H9 (cell line): Measurements from ENCODE around the gene RPS10. TPM values are rescaled to one million over a fixed set of nuclear protein-coding genes. Genes with fewer than 3 reads are reported as not detected.

Experiments
- DNase-seq: peaks from one replicate; pipeline ENCODE4 v3.0.0-alpha.2; 2017
- H2AFZ ChIP-seq: one replicate; pipeline ENCODE4 v1.6.1; 2013; ENCODE audit warnings: mild to moderate bottlenecking, low read length, control low read depth, moderate library complexity
- H2AK5ac ChIP-seq: 2 replicates; pipeline ENCODE4 v1.6.1; 2013; ENCODE audit warnings: low read length, control low read depth, mixed read lengths; ENCODE audit not compliant: insufficient read length
- H2BK120ac ChIP-seq: one replicate; pipeline ENCODE4 v1.6.1; 2013; ENCODE audit warnings: low read depth, mild to moderate bottlenecking, low read length, control low read depth, inconsistent platforms; ENCODE audit not compliant: poor library complexity, severe bottlenecking
- H2BK12ac ChIP-seq: 2 replicates; pipeline ENCODE4 v1.6.1; 2013; ENCODE audit warnings: low read length, control low read depth, mixed read lengths, low read depth; ENCODE audit not compliant: insufficient read length
- H2BK15ac ChIP-seq: 2 replicates; pipeline ENCODE4 v1.6.1; 2013; ENCODE audit warnings: low read depth, low read length, control low read depth
- H2BK20ac ChIP-seq: one replicate; pipeline ENCODE4 v1.6.1; 2013; ENCODE audit warnings: low read depth, mild to moderate bottlenecking, low read length, control low read depth, inconsistent platforms; ENCODE audit not compliant: poor library complexity, severe bottlenecking
- H2BK5ac ChIP-seq: 2 replicates; pipeline ENCODE4 v1.6.1; 2013; ENCODE audit warnings: low read length, control low read depth, mixed read lengths; ENCODE audit not compliant: insufficient read length
- H3K14ac ChIP-seq: 2 replicates; pipeline ENCODE4 v1.6.1; 2013; ENCODE audit warnings: low read length, control low read depth; ENCODE audit not compliant: insufficient read depth
- H3K18ac ChIP-seq: 2 replicates; pipeline ENCODE4 v1.6.1; 2013; ENCODE audit warnings: low read depth, mild to moderate bottlenecking, mixed read lengths, low read length, control low read depth; ENCODE audit not compliant: insufficient read length
- H3K23ac ChIP-seq: 2 replicates; pipeline ENCODE4 v1.6.1; 2013; ENCODE audit warnings: low read length, control low read depth, mixed read lengths, low read depth; ENCODE audit not compliant: insufficient read length
- H3K23me2 ChIP-seq: 2 replicates; pipeline ENCODE4 v1.6.1; 2013; ENCODE audit warnings: low read depth, mild to moderate bottlenecking, mixed read lengths, low read length, control low read depth; ENCODE audit not compliant: insufficient read length, poor library complexity, severe bottlenecking
- H3K27ac ChIP-seq: 2 replicates; pipeline ENCODE4 v1.5.1; 2013; ENCODE audit warnings: low read length, control low read depth, mixed read lengths, low read depth; ENCODE audit not compliant: insufficient read length
- H3K27me3 ChIP-seq: 2 replicates; pipeline ENCODE4 v1.6.1; 2013; ENCODE audit warnings: low read length, control low read depth, inconsistent platforms; ENCODE audit not compliant: insufficient read depth
- H3K4ac ChIP-seq: 2 replicates; pipeline ENCODE4 v1.6.1; 2013; ENCODE audit warnings: low read depth, mild to moderate bottlenecking, control low read depth, inconsistent platforms, low read length, moderate library complexity
- H3K4me1 ChIP-seq: 2 replicates; pipeline ENCODE4 v1.6.1; 2013; ENCODE audit warnings: low read length, control low read depth, inconsistent platforms; ENCODE audit not compliant: insufficient read depth
- H3K4me2 ChIP-seq: 2 replicates; pipeline ENCODE4 v1.6.1; 2013; ENCODE audit warnings: low read length, control low read depth, mixed read lengths; ENCODE audit not compliant: insufficient read length, insufficient read depth
- H3K56ac ChIP-seq: 2 replicates; pipeline ENCODE4 v1.6.1; 2013; ENCODE audit warnings: low read depth, mild to moderate bottlenecking, mixed read lengths, low read length, control low read depth; ENCODE audit not compliant: insufficient read length
- H3K79me1 ChIP-seq: 2 replicates; pipeline ENCODE4 v1.6.1; 2013; ENCODE audit warnings: low read depth, mild to moderate bottlenecking, moderate library complexity, low read length, control low read depth, inconsistent platforms; ENCODE audit not compliant: insufficient read depth, poor library complexity, severe bottlenecking
- H3K79me2 ChIP-seq: 2 replicates; pipeline ENCODE4 v1.6.1; 2013; ENCODE audit warnings: low read length, control low read depth, inconsistent platforms; ENCODE audit not compliant: insufficient read depth
- H3K9ac ChIP-seq: 2 replicates; pipeline ENCODE4 v1.6.1; 2013; ENCODE audit warnings: low read length, control low read depth, mixed read lengths; ENCODE audit not compliant: insufficient read length; ENCODE audit errors: extremely low read depth
- H3K9me3 ChIP-seq: one replicate; pipeline ENCODE4 v1.6.1; 2013; ENCODE audit warnings: low read depth, low read length, inconsistent platforms; ENCODE audit not compliant: control insufficient read depth
- H3T11ph ChIP-seq: one replicate; pipeline ENCODE4 v1.6.1; 2013; ENCODE audit warnings: mild to moderate bottlenecking, low read length, control low read depth, inconsistent platforms
- H4K20me1 ChIP-seq: one replicate; pipeline ENCODE4 v1.6.1; 2013; ENCODE audit not compliant: control insufficient read depth, insufficient read length, insufficient read depth
- H4K5ac ChIP-seq: 2 replicates; pipeline ENCODE4 v1.6.1; 2013; ENCODE audit warnings: low read depth, mild to moderate bottlenecking, mixed read lengths, low read length, control low read depth; ENCODE audit not compliant: insufficient read length
- H4K8ac ChIP-seq: replicated peaks from 2 replicates; pipeline ENCODE4 v1.6.1; 2013; ENCODE audit warnings: low read length, control low read depth, mixed read lengths, low read depth; ENCODE audit not compliant: insufficient read length
- H4K91ac ChIP-seq: 2 replicates; pipeline ENCODE4 v1.6.1; 2013; ENCODE audit warnings: low read depth, mild to moderate bottlenecking, moderate library complexity, mixed read lengths, low read length, control low read depth; ENCODE audit not compliant: insufficient read length
- H3K27ac Mint-ChIP-seq, 3 experiments: 2 replicates in 2 of 3; 3 replicates in 1 of 3; pipeline ENCODE4 v1.8.0; 2020 to 2021; ENCODE audit warnings: mixed read lengths in 3 of 3, mild to moderate bottlenecking in 1 of 3, moderate library complexity in 1 of 3
- H3K27me3 Mint-ChIP-seq: 2 replicates; pipeline ENCODE4 v1.8.0; 2021; ENCODE audit warnings: low read depth, mild to moderate bottlenecking, moderate library complexity, mixed read lengths
- H3K36me3 Mint-ChIP-seq, 3 experiments: 2 replicates in 2 of 3; 3 replicates in 1 of 3; pipeline ENCODE4 v1.8.0; 2020 to 2021; ENCODE audit warnings: low read depth in 3 of 3, mixed read lengths in 3 of 3; ENCODE audit not compliant: insufficient read depth in 1 of 3
- H3K4me1 Mint-ChIP-seq, 2 experiments: 2 replicates each; pipeline ENCODE4 v1.8.0; 2020; ENCODE audit warnings: mixed read lengths in 2 of 2
- H3K4me3 Mint-ChIP-seq, 2 experiments: 2 replicates in 1 of 2; 3 replicates in 1 of 2; pipeline ENCODE4 v1.8.0; 2020 to 2021; ENCODE audit warnings: mild to moderate bottlenecking in 2 of 2, mixed read lengths in 2 of 2, moderate library complexity in 1 of 2
- H3K9me3 Mint-ChIP-seq, 2 experiments: 2 replicates in 1 of 2; 3 replicates in 1 of 2; pipeline ENCODE4 v1.8.0; 2020; ENCODE audit warnings: mild to moderate bottlenecking in 2 of 2, mixed read lengths in 2 of 2, moderate library complexity in 1 of 2
- WGBS: extraction: QIAGEN DNeasy Blood & Tissue Kit; methylation state at CpG from one replicate; pipeline ENCODE4 v1.1.7; 2013; ENCODE audit warnings: missing lambda C conversion rate, low lambda C conversion rate, mixed read lengths; ENCODE audit not compliant: insufficient read length; ENCODE audit errors: extremely low coverage; 5-methylcytosine and 5-hydroxymethylcytosine counted together
- total RNA-seq: library from RNA; stranded (reverse); gene quantifications from 2 replicates; pipeline ENCODE4 v1.2.1, GENCODE V29; 2021
- TF ChIP-seq, protein P1 (sequence below): fragments of 200-600 bp; sonication (generic); conservative IDR thresholded peaks from 3 replicates; pipeline ENCODE4 v1.8.0; 2021; ENCODE audit warnings: antibody characterized with exemption, mild to moderate bottlenecking

RPS10 gene
- total RNA-seq, 1 experiment from 2014 or later, result 2,330 TPM

DNA sequence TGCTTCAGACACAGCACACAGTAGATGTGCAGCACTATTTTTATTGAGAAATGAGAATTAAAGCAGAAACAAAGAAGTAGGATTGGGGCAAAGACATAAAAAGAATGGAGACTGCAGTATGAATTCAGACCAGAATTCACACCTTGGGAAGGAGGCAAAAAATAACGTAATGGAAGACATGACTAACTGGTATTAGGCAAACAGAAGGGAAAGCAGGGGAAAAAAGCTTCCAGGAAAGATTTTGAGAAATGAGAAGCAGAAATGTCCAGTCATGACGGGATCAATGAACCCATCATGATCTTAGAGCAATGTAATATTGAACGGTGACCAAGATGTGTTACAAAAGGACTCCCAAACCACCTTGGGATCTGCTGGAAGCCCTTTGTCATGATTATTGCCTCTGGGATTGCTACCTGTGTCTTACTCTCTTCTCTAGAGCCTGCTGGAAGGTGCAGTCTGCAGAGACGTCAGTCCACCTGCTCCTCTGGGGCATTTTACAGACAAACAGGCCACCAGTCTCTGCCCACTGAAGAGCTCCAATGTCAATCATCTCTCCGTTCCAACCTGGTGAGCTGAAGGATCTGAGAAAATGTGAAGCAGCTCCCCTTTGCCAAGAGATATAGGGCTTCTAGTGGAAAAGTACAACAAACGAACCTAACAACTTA, 42.1 kb downstream of the RPS10 start:
- no peak overlapping the region for H2BK12ac ChIP-seq
- TF ChIP-seq, protein P1, sequence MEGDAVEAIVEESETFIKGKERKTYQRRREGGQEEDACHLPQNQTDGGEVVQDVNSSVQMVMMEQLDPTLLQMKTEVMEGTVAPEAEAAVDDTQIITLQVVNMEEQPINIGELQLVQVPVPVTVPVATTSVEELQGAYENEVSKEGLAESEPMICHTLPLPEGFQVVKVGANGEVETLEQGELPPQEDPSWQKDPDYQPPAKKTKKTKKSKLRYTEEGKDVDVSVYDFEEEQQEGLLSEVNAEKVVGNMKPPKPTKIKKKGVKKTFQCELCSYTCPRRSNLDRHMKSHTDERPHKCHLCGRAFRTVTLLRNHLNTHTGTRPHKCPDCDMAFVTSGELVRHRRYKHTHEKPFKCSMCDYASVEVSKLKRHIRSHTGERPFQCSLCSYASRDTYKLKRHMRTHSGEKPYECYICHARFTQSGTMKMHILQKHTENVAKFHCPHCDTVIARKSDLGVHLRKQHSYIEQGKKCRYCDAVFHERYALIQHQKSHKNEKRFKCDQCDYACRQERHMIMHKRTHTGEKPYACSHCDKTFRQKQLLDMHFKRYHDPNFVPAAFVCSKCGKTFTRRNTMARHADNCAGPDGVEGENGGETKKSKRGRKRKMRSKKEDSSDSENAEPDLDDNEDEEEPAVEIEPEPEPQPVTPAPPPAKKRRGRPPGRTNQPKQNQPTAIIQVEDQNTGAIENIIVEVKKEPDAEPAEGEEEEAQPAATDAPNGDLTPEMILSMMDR, result no peak
- no peak overlapping the region for H2BK120ac ChIP-seq
- H3K56ac ChIP-seq, result no peak overlapping the region
- H3K4ac ChIP-seq, result no peak overlapping the region
- Mint-ChIP-seq H3K27ac (peak overlapping the region; percentile 6 to 96 (median 89); a peak in 5 of 7 replicates), H3K9me3 (no peaks in the 10 kb centered on the region), H3K4me1 (peaks cover 30 to 45% of the 10 kb centered on the region in 2 experiments), H3K27me3 (no peaks in the 10 kb centered on the region), H3K36me3 (peaks cover 0 to 3% (median 0%) of the 10 kb centered on the region in 3 experiments; a peak in 1 of 7 replicates), H3K4me3 (no peak overlapping the region)
- H2BK5ac ChIP-seq, result no peak overlapping the region
- H2BK20ac ChIP-seq, result no peak overlapping the region
- H2AK5ac ChIP-seq, result no peak overlapping the region
- H3T11ph ChIP-seq, result no peak overlapping the region
- no peak overlapping the region for H3K4me2 ChIP-seq
- H3K9me3 ChIP-seq, result no peaks in the 10 kb centered on the region
- no peaks in the 10 kb centered on the region for H3K27me3 ChIP-seq
- no peak overlapping the region for H3K9ac ChIP-seq
- no peak overlapping the region for H3K27ac ChIP-seq
- no peak overlapping the region for H3K23ac ChIP-seq
- H2AFZ ChIP-seq, result no peak overlapping the region
- no peak for DNase-seq
- no peaks in the 10 kb centered on the region for H3K23me2 ChIP-seq
- no peaks in the 10 kb centered on the region for H4K20me1 ChIP-seq
- no peak overlapping the region for H3K14ac ChIP-seq
- H3K79me2 ChIP-seq, result peaks cover 23% of the 10 kb centered on the region; the same call in 1 of the 2 replicates
- H4K5ac ChIP-seq, result no peak overlapping the region
- H2BK15ac ChIP-seq, result no peak overlapping the region
- peaks cover under 1% of the 10 kb centered on the region for H3K79me1 ChIP-seq
- WGBS, result no CpG with 5 or more reads among the region's 6 CpGs
- H3K4me1 ChIP-seq, result peaks cover 2% of the 10 kb centered on the region
- H3K18ac ChIP-seq, result no peak overlapping the region
- no peak overlapping the region for H4K8ac ChIP-seq
- H4K91ac ChIP-seq, result no peak overlapping the region
